Adipocyte (in vitro differentiated cells): Measurements from ENCODE around the gene PLEKHA7.

ENCODE experiments used
- DNase-seq: peaks from one replicate; pipeline ENCODE4 v3.0.0-alpha.2; 2015; ENCODE audit warnings: low read depth
- H3K27me3 ChIP-seq: replicated peaks from 2 replicates; pipeline ENCODE4 v1.7.0; 2013; ENCODE audit warnings: mild to moderate bottlenecking, low read length, moderate library complexity; ENCODE audit not compliant: control insufficient read depth, insufficient read depth
- H3K36me3 ChIP-seq: 2 replicates; pipeline ENCODE4 v1.7.0; 2013; ENCODE audit warnings: low read length, mild to moderate bottlenecking, moderate library complexity; ENCODE audit not compliant: control insufficient read depth, insufficient read depth, severe bottlenecking
- H3K4me1 ChIP-seq: 2 replicates; pipeline ENCODE4 v1.7.0; 2013; ENCODE audit warnings: mild to moderate bottlenecking, low read length, moderate library complexity; ENCODE audit not compliant: control insufficient read depth, insufficient read depth
- H3K4me3 ChIP-seq: 2 replicates; pipeline ENCODE4 v1.7.0; 2013; ENCODE audit warnings: mild to moderate bottlenecking, low read length, moderate library complexity
- H3K9ac ChIP-seq: 2 replicates; pipeline ENCODE4 v1.7.0; 2013; ENCODE audit warnings: mild to moderate bottlenecking, low read length, moderate library complexity
- H3K9me3 ChIP-seq: 2 replicates; pipeline ENCODE4 v1.7.0; 2013; ENCODE audit warnings: mild to moderate bottlenecking, low read length, moderate library complexity; ENCODE audit not compliant: control insufficient read depth

PLEKHA7 gene

GRCh38 chr11:17021511-17021910 is 7.3 kb upstream of the PLEKHA7 start:
- DNase-seq, result peak; percentile 75
- peaks cover 3% of the 10 kb centered on the region for H3K4me1 ChIP-seq
- no peaks in the 10 kb centered on the region for H3K27me3 ChIP-seq
- H3K9ac ChIP-seq, result no peak overlapping the region
- no peaks in the 10 kb centered on the region for H3K9me3 ChIP-seq
- no peak overlapping the region for H3K4me3 ChIP-seq
- no peaks in the 10 kb centered on the region for H3K36me3 ChIP-seq

DNA sequence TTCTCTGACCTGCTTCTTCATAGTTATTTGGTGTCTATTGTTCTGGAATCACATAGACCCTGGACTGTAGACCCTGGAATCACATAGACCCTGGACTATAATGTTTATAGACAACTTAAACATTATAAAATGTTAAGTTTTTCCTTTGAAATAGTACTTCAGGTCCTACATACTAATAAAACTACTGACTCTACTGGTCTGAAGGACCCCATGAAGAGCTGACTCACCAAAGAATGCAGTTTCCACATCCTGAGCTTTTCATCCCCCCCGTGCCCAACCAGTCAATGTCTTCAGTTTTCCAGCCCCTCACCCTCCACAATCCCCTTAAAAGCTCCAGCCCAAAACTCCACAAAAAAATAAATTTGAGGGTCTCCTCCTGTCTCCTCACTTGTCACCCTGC is 6.6 kb upstream of the PLEKHA7 start:
- Histone ChIP-seq H3K9ac (no peak overlapping the region), H3K4me1 (peaks cover 3% of the 10 kb centered on the region), H3K27me3 (no peaks in the 10 kb centered on the region), H3K9me3 (no peaks in the 10 kb centered on the region), H3K36me3 (no peaks in the 10 kb centered on the region), H3K4me3 (no peak overlapping the region)
- DNase-seq, result no peak

DNA sequence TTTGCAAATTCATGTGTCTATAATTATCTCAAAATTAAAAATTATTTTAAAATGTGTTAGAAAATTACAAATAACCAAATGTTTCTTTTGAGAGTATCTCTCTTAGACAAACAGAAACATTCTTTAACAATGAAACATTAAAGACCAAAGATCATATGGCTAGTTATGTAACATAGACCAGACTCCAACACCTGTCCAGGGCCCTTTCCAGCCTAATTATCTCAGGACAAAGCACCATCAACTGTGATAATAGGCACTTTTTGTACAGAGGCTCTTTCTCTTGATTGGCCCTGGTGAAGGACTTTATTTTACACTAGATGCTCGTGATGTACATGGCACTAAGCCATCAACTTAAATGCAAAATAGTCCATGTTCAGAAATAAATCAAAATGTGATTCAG is 5.0 kb upstream of the PLEKHA7 start:
- DNase-seq, result no peak
- Histone ChIP-seq H3K9me3 (no peaks in the 10 kb centered on the region), H3K4me1 (peaks cover 3% of the 10 kb centered on the region), H3K9ac (no peak overlapping the region), H3K4me3 (no peak overlapping the region), H3K36me3 (no peaks in the 10 kb centered on the region), H3K27me3 (no peaks in the 10 kb centered on the region)

DNA sequence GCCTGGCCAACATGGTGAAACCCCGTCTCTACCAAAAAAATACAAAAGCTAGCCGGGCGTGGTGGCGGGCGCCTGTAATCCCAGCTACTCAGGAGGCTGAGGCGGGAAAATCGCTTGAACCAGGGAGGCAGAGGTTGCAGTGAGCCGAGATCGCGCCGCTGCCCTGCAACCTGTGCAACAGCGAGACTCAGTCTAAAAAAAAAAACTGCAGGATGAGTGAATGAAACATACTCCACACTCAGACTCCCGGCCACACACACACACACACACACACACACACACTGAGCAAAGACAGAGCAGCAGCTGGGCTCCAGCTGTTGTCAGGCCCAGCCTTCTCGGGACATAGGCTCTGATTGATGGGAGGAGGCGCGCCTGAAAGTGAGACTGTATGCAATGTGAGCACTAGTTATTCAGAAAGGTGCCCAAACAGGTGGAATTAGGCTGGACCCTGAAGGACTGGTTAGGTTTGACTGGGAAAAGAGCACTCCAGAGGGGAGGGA is 1.5 kb upstream of the PLEKHA7 start:
- peaks cover 11% of the 10 kb centered on the region for H3K27me3 ChIP-seq
- H3K9me3 ChIP-seq, result no peaks in the 10 kb centered on the region
- H3K4me1 ChIP-seq, result peaks cover 13% of the 10 kb centered on the region
- H3K9ac ChIP-seq, result no peak overlapping the region
- no peak for DNase-seq
- no peaks in the 10 kb centered on the region for H3K36me3 ChIP-seq
- H3K4me3 ChIP-seq, result no peak overlapping the region

DNA sequence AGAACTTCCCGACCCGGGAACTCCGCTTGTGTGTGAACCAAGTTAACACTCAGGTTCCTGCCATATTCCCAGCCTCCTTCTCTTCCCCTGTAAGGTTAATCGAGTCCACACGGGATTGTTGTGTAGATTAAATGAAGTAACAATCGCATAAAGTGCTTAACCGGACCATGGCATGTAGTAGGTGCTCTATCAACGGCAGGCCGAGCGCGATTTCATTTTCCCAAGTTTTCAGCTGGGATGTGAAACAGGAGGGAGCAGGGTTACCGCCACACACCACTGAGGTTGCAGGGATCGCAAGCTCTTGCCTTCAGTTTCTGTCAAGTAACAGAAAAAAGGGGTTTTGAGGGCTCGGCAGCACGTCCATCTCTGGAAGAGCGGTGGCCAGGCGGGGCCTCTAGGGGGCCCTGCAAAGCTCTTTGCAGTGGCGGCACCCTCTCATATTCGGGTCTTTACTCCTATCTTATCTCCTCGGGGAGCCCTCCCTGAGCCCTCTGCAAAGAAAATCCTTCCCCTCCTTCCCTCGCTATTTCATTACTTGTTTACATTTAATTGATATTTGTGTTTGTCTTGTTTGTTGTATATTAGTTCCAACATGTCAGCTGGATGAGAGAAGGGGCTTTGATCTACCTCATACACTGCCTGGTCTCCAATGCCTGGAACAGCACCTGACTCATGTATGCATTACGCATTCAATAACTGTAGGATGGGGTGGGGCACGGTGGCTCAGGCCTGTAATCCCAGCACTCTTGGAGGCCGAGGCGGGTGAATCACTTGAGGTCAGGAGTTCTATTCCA is 816 bp upstream of the PLEKHA7 start:
- peak overlapping the region; percentile 75 for H3K4me3 ChIP-seq
- H3K27me3 ChIP-seq, result peaks cover 11% of the 10 kb centered on the region
- no peaks in the 10 kb centered on the region for H3K36me3 ChIP-seq
- DNase-seq, result no peak
- peak overlapping the region; percentile 72 for H3K9ac ChIP-seq
- peaks cover 12% of the 10 kb centered on the region for H3K4me1 ChIP-seq
- no peaks in the 10 kb centered on the region for H3K9me3 ChIP-seq

- H3K9ac ChIP-seq, result peak overlapping the region; percentile 63
- peaks cover 12% of the 10 kb centered on the region for H3K4me1 ChIP-seq
- peaks cover 15% of the 10 kb centered on the region for H3K27me3 ChIP-seq
- peak overlapping the region; percentile 79 for H3K4me3 ChIP-seq
- H3K36me3 ChIP-seq, result no peaks in the 10 kb centered on the region
- H3K9me3 ChIP-seq, result no peaks in the 10 kb centered on the region
- DNase-seq, result peak; percentile 10
Measured at GRCh38 chr11:17013548-17014320, 480 bp downstream of the PLEKHA7 start.

DNA sequence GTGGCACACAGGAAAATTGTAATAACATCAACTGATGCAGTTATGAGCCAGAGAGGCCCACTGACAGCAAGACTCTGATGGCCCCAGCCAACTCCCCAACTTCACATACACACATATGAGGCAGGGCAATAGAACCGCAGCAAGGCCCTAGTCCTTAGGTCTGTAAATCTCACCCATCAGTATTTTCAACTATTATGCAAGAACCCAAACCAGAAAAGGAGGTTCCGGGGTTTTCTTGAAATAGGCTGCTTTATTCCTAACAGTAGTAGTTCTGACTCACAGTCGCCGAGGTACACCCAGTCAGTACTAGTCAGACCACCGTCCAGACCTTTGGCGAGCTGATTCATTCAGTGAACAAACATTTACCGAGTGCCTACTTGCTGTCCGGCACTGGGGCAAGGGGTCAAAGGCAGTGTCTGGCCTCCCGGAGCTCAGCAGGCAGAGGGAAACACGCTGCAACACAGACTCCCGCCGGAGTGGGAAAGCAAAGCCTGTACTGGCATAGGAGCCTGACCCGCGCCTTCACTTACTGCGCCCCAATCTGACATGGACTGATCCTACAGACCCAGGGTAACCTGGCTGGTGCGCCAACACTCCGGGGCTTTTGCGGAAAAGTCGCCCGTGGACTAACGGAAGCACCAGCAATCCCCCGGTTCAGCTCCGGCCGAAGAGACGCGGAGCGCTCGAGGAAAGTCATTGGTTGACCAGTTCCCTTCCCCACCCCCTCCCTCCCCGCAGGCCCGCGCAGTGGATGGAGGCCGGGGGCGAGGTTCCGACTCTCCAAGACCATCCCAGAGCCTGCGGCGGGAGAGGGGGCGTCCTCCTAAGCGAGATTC is 1.3 kb downstream of the PLEKHA7 start:
- Histone ChIP-seq H3K9ac (peak overlapping the region; percentile 63), H3K9me3 (no peaks in the 10 kb centered on the region), H3K4me3 (peak overlapping the region; percentile 79), H3K4me1 (peaks cover 12% of the 10 kb centered on the region), H3K27me3 (peaks cover 15% of the 10 kb centered on the region), H3K36me3 (no peaks in the 10 kb centered on the region)
- peak; percentile 14 for DNase-seq

DNA sequence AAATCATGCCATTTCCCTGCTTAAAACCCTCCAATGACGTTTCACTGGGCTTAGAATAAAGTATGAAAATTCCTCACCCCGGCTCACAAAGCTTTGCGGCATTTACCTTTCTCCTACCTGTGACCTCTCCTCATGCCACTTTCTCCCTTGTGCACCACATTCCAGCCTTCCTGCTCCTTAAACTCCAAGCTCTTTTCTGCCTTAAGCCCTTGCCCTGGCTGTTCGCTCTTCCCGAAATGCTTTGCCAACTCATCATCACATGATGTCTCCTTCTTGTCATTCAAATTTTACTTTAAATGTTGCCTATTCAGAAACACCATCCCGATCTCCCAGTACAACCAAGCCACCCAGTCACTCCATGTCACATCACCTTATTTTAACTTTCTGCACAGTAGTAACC is 2.0 kb downstream of the PLEKHA7 start:
- Histone ChIP-seq H3K4me3 (no peak overlapping the region), H3K9ac (no peak overlapping the region), H3K4me1 (peaks cover 12% of the 10 kb centered on the region), H3K27me3 (peaks cover 15% of the 10 kb centered on the region), H3K9me3 (no peaks in the 10 kb centered on the region), H3K36me3 (no peaks in the 10 kb centered on the region)
- no peak for DNase-seq

DNA sequence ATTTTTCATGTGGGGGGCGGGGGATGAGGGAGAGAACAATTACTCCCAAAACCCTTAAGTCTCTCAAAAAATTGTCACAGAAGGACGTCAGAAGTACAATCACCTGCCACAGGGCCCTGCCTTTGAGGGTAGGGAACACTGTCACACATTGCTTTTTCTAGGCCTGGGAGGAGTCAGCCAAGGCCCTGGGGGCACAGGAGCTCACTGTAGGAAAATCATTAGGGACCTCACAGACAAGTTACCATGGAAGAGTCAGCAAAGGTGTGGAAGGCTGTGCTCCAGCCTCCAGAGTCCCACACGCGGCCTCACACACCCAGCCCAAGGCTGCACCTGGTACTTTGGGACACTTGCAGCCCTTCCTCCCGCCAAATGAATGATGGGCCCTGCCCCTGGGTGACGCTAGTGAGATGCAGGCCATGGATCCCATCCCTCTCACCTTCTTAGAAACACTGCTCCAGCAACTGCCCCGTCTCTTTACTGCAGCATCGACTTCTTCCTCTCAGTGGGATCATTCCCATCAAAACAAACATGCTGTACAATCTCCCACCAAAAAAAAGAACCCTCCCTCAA is 3.3 kb downstream of the PLEKHA7 start:
- Histone ChIP-seq H3K4me3 (no peak overlapping the region), H3K36me3 (no peaks in the 10 kb centered on the region), H3K9ac (no peak overlapping the region), H3K4me1 (peaks cover 12% of the 10 kb centered on the region), H3K27me3 (peaks cover 15% of the 10 kb centered on the region), H3K9me3 (no peaks in the 10 kb centered on the region)
- no peak for DNase-seq

DNA sequence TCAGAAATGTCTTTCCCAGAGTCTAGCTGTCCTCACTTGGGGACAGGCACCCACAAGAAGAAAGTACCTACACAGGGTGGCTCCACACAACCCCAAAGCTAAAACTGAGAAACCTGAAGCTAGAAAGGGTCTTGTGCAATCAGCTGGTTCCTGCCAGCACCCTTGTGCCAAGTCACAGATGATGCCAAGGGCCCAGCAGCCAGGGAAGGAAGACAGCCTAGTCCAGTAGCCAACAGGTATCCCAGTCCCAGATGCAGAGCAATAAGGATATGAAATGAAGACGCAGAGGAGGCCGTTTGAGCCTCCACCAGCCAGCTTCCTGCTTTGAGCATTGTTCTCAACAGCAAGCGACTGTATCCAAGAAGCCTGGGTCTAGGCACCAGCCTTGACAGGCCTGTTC is 6.1 kb downstream of the PLEKHA7 start:
- Histone ChIP-seq H3K9ac (no peak overlapping the region), H3K4me1 (peaks cover 5% of the 10 kb centered on the region), H3K9me3 (no peaks in the 10 kb centered on the region), H3K36me3 (peaks cover 6% of the 10 kb centered on the region), H3K27me3 (peaks cover 18% of the 10 kb centered on the region), H3K4me3 (no peak overlapping the region)
- DNase-seq, result no peak
